ENCODE data around the gene HIP1.

Gene HIP1

GRCh38 chr7:75623390-75624133, 115.2 kb downstream of the HIP1 start:
- H3K4me3 ChIP-seq (ENCODE audit: low read depth, low read length), result peak overlapping the region; percentile 19
- peak; percentile 52 for DNase-seq (ENCODE audit: low read depth)
- TF ChIP-seq POLR2A (IDR thresholded peaks at IDR 0.05; ENCODE audit: extremely low read depth, insufficient read length) (no peak), CTCF (IDR thresholded peaks at IDR 0.05; ENCODE audit: low read depth, low read length) (no peak), MAX (IDR thresholded peaks at IDR 0.05; ENCODE audit: low read depth, low read length) (no peak), MYC (IDR thresholded peaks at IDR 0.05; ENCODE audit: low read depth, low read length) (no peak)

GRCh38 chr7:75621124-75621523, 117.6 kb downstream of the HIP1 start:
- TF ChIP-seq MYC (IDR thresholded peaks at IDR 0.05; ENCODE audit: low read depth, low read length) (peak; percentile 48; the same call in 1 of the 2 replicates), MAX (IDR thresholded peaks at IDR 0.05; ENCODE audit: low read depth, low read length) (no peak)
- DNase-seq (ENCODE audit: low read depth), result peak; percentile 79
- H3K4me3 ChIP-seq (ENCODE audit: low read depth, low read length), result no peak overlapping the region

- H3K4me3 ChIP-seq (ENCODE audit: low read depth, low read length), result no peak overlapping the region
- no peak for DNase-seq (ENCODE audit: low read depth)
- TF ChIP-seq POLR2A (IDR thresholded peaks at IDR 0.05; ENCODE audit: extremely low read depth, insufficient read length) (no peak), MYC (IDR thresholded peaks at IDR 0.05; ENCODE audit: low read depth, low read length) (no peak), CTCF (IDR thresholded peaks at IDR 0.05; ENCODE audit: low read depth, low read length) (no peak), MAX (IDR thresholded peaks at IDR 0.05; ENCODE audit: low read depth, low read length) (no peak)
Observed at GRCh38 chr7:75619636-75620035, 119.1 kb downstream of the HIP1 start.

GRCh38 chr7:75617634-75618234, 121.0 kb downstream of the HIP1 start:
- peak; percentile 100 for DNase-seq (ENCODE audit: low read depth)
- TF ChIP-seq MAX (IDR thresholded peaks at IDR 0.05; ENCODE audit: low read depth, low read length) (peak; percentile 75), MYC (IDR thresholded peaks at IDR 0.05; ENCODE audit: low read depth, low read length) (peak; percentile 86), POLR2A (IDR thresholded peaks at IDR 0.05; ENCODE audit: extremely low read depth, insufficient read length) (no peak)
- H3K4me3 ChIP-seq (ENCODE audit: low read depth, low read length), result peak overlapping the region; percentile 29

- TF ChIP-seq POLR2A (IDR thresholded peaks at IDR 0.05; ENCODE audit: extremely low read depth, insufficient read length) (no peak), CTCF (IDR thresholded peaks at IDR 0.05; ENCODE audit: low read depth, low read length) (no peak), MAX (IDR thresholded peaks at IDR 0.05; ENCODE audit: low read depth, low read length) (no peak), MYC (IDR thresholded peaks at IDR 0.05; ENCODE audit: low read depth, low read length) (no peak)
- H3K4me3 ChIP-seq (ENCODE audit: low read depth, low read length), result no peak overlapping the region
- DNase-seq (ENCODE audit: low read depth), result peak; percentile 72
Observed at GRCh38 chr7:75616421-75617167, 122.1 kb downstream of the HIP1 start.

GRCh38 chr7:75614401-75614800, 124.3 kb downstream of the HIP1 start:
- no peak for TF ChIP-seq MAX (IDR thresholded peaks at IDR 0.05; ENCODE audit: low read depth, low read length)
- no peak for TF ChIP-seq CTCF (IDR thresholded peaks at IDR 0.05; ENCODE audit: low read depth, low read length)
- TF ChIP-seq MYC (IDR thresholded peaks at IDR 0.05; ENCODE audit: low read depth, low read length), result no peak
- TF ChIP-seq POLR2A (IDR thresholded peaks at IDR 0.05; ENCODE audit: extremely low read depth, insufficient read length), result no peak
- peak; percentile 94 for DNase-seq (ENCODE audit: low read depth)
- H3K4me3 ChIP-seq (ENCODE audit: low read depth, low read length), result no peak overlapping the region
